ENCODE results near the gene CFAP251.
A peak's percentile ranks its signal among the peaks of the same experiment; 100 is the strongest.

The CFAP251 gene

DNA sequence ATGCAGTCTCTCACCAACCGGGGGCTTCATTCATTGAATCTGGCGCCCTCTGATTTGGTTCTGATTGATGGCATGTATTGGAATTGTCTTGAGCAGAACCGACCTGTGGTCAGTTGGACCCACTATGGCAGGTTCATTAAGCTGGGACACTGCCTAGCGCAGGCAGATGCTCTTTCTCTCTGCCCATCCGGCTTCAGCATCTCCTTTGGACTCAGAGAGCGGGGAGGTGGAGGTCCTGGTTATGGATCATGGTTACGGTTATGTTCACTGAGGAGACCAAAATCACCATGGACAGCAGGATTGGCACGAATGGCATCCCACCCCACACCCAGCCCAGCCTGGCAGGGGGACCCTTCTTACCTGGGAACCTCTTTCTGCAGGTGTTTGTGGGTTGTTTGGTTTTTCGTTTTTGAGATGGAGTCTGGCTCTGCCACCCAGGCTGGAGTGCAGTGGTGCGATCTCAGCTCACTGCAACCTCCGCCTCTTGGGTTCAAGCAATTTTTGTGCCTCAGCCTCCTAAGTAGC is 86.9 kb downstream of the CFAP251 start:
- DNase-seq = no peak

DNA sequence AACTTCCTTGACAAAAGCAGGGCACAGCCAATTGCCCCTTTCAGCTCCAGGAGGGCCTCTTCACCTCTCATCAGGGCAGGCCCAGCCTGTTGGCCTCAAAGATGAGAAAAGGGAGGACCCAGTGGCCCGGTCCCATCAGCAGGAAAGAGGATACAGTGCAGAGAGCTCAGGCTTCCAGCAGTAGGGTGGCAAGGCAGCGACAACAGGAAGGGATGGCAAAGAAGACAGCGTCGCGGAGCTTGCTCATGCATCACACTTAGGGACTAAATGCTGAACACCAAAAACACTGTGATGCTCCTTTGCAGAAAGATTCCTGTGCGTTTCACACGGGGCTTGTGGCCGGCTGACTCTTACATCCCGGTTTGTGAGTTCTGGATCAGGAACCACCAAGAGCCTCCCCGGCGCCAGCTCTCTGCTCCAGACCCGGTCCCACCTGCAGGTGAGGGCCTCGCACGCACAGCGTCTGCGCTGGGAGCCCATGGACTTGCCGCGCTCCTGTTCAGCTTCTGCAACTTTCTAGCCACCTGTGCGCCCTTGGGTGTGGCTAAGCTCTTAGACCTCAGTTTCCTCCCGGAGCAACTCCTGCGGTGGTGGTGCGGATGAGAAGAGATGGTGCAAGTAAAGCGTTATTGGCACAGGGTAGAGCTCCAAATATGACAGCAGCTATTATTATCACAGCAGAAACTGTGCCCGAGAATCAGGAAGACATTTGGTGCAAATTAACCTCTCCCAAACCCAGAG is 88.0 kb downstream of the CFAP251 start:
- DNase-seq = no peak

DNA sequence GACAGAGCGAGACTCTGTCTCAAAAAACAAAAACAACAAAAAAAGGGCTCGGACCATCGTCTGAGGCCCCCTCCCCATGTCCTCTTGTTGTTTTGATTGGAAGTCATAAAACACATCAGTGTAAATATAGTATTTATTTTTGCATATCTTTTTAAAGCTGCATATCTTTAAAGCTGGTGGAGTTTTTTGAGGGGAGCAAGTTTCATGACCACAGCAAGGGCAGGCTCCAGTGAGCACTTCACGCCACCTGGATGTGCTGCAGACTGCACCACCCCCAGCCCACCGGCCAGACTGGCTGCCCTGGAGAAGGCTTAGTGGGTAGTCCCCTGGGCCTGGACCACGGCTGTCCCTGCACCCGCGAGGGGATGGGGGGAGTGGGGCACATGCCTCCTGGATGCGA is 91.3 kb downstream of the CFAP251 start:
- no peak for DNase-seq

DNA sequence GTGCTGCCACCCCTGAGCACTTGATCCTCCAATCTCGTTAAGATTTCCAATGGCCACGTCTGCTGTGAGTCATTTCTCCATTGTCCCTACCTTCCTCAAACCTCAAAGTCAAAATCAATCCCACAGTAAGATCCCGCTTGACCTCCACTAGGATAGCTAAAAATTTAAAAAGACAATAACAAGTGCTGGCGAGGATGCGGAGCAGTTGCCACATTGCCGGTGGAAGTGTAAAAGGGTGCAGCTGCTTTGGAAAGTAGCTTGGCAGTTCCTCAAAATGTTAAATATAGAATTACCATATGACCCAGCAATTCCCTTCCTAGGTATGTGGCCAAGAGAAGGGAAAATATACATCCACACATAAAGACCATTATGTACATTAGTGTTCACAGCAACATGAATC is 93.8 kb downstream of the CFAP251 start:
- no peak for DNase-seq

DNA sequence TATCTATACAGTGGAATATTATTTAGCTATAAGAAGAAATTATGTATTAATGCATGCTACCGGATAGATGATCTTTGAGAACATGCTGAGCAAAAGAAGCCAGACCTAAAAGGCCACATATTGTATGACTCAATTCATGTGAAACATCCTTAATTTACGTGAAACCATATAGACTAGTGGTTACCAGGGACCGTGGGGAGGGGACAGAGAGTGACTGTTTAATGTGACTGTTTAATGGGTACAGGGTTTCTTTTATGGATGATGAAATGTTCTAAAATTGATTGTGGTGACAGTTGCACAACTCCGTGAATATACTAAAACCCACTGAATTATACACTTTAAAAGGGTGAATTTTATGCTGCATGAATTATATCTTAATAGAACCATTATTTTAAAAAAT is 94.7 kb downstream of the CFAP251 start:
- no peak for DNase-seq

DNA sequence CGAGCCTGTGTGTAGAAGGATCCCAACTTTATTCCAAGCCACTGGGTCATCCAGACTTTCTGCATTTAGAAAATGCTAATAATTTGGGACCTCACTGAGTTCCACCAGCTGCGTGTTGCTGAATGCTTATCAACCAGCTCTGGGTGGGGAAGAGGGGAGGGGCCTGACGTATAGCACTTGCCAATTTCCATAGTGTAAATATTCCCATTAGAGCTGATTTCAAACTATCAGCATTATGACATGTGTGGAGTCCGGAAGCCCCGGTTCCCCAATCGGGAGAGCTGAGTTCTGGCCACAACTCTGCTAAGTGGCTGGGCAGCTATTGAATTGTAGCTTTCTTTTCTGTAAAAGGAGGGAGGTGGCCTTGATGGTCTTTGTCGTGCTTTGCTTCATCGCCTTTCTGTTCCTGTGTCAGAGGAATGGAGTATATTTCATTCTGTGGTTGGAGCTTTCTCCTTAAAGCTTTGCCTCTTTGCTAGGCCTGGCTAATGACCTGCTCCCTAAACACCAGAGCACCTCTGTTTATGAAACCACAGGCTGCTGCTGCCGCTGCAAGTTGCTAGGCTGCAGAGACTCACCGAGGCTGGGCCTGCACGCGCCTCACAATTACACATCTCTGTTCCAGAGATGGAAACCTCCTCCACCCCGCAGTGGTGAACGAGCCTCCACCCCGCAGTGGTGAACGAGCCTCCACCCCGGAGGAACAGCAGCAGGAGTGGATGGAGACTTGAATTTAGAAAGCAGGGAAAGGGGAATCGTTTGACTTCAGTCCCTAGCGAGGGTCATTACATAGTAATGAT is 95.6 kb downstream of the CFAP251 start:
- no peak for DNase-seq

DNA sequence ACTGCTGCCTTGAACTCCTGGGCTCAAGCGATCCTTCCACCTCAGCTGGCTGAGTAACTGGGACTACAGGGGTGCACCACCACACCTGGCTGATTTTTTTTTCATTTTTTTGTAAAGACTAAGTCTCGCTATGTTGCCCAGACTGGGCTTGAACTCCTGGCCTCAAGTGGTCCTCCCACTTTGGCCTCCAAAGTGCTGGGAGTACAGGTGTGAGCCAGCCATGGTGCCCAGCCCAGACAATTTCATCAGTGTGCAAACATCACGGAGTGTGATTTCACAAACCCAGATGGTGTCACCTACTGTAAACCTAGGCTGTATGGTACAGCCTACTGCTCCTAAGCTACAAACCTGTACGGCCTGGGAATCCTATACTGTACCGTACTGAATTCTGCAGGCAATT is 96.4 kb downstream of the CFAP251 start:
- DNase-seq = no peak

DNA sequence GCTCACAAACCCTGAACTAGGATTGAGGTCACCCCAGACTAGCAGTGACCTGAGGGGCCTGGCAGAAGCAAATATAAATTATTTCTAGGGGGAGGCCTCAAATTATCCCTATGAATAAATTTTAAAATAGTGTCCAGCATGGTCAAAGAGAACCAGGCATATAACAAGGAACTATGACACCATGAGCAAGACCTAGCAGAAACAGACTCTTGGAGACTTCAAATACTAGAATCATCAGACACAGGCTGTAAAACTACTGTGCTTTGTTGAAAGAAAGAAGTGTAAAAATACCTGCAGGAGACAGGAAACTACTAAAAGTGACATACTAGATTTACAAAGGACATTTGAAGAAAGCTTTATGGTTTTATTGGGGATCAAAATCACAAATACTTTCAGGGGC is 100.1 kb downstream of the CFAP251 start:
- no peak for DNase-seq

DNA sequence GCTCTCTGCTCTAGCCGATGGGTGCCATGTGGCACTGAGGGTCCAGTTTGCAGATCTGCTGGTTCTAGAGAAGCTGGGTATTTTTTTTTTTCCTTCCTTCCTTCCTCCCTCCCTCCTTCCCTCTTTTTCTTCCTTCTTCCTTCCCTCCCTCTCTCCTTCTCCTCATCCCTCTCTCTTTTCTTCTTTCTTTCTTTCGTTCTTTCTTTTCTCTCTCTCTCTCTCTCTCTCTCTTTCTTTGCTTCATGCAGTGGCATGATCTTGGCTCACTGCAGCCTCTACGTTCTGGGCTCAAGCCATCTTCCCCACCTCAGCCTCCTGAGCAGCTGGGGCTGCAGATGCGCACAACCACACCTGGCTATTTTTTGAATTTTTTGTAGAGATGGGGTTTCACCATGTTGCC is 100.5 kb downstream of the CFAP251 start:
- DNase-seq = no peak

DNA sequence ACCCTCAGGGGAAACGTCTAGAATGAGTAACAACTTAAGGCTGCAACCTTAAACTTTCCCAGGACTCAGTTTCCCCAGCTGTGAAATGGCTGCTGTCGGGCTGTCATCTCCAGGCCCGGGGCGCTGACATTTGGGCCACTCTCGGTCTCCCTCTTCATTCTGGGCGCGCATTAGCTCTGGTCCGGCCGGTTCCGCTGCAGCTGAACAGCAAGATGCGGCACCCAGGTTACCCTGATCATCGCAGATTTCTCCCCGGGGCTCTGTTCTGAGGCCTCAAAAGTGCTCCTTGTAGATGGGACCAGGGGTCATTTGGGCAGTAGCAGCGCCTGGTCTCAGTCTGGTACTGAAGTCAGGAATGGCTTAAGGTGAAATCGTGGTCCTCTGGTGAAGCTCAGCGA is 102.4 kb downstream of the CFAP251 start:
- DNase-seq = no peak

DNA sequence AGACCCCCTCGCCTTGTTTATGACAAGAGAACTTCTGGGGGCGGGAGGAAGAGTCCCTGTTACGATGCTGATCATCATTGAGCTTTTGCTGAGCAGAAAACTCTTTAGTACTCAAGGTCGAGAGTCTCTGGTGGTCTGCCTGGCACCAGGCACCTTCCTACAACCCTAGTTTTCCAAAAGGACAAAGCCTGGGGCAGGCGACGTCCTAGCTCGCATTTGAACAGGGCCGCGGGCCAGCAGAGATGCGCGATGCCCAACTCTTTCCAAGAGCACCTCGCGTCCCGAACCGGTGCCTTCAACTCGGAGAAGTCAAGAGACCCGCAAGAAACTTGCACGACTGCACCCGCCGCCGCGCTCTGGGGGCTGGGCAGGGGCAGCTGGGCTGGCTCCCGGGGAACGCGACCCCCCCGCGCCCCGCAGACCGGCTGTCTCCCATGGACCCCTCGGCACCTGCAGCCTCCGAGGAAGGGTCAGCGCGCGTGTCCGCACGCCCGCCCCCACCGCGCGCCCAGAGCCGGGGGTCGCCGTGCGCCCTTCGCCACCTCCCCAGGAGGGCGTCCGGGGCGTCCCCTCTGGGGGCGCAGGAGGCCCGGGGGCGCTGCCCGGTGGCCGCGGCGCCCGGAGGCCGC is 102.9 kb downstream of the CFAP251 start:
- peak; percentile 46 for DNase-seq

DNA sequence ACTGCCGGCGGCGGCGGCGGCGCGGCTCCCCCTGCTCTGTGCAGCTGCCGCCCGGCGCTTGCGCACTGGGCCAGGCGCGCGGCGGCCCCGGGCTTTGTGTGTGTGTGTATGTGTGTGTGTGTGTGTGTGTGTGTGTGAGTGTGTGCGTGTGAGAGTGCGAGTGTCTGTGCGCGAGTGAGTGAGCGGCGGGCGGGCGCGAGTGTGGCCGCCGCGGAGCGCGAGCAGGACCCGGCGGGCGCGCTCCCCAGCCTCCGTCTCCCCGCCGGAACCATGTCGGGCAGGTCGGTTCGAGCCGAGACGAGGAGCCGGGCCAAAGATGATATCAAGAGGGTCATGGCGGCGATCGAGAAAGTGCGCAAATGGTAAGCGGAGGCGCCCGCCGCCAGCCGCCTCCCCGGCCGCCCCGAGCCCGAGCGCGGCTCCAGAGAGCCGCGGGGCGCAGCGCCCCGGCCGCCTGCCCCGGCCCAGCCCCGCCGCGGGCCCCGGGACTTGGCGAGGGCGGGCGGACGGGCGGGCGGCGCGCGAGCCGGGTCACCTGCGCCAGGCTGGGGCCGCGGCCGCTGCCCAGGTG is 103.5 kb downstream of the CFAP251 start, which contains the start of gene BCL7A:
BCL7A (plus strand) TSS at position 63 of the 571 bp plus-strand sequence; CDS start at position 271, 208 bp downstream.
- peak; percentile 77 for DNase-seq

DNA sequence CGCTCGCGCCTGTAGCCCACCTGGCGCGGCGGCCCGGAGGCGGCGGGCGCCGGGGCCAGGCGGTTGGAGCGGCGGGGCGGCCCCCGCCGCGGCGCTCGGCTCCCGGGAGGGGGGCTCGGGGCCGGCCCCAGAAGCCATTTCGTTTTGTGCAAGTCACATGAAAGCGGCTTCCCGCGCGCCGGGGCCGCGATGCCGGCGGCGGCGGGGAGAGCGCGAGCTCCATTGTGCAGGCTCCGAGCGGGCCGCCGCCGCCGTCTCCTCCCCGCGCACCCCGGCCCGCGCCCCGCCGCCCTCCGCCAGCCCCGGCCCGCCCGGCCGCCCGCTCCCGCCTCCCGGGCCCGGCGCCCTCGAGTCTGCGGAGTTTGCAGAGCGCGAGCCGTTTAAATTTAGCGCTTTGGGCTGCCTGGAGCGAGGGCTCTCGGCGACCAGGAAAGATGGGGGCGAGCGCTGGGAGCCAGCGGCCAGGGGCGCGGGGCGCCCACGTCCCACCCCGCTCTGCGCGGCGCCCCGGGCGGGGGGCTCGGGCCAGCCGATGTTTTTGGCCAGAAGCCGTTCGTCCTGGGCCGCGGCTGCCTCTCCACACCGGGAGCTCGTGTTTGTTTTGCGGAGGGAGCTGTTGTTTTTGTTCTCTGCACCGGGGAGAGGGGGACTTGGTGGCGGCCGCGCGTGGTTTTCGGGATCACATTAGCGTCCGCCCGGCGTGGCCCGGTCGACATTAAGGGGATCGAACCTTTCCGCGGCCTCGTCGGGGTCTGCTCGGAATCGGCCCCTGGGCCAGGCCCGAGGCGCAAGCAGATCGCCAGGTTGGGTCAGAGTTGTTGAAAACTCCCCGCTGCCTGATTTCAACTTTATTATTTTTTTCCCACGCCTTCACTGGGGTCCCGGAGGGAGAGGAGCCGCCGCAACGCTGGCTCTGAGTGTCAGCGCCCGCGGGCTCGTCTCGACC is 104.3 kb downstream of the CFAP251 start:
- peak; percentile 52 for DNase-seq

DNA sequence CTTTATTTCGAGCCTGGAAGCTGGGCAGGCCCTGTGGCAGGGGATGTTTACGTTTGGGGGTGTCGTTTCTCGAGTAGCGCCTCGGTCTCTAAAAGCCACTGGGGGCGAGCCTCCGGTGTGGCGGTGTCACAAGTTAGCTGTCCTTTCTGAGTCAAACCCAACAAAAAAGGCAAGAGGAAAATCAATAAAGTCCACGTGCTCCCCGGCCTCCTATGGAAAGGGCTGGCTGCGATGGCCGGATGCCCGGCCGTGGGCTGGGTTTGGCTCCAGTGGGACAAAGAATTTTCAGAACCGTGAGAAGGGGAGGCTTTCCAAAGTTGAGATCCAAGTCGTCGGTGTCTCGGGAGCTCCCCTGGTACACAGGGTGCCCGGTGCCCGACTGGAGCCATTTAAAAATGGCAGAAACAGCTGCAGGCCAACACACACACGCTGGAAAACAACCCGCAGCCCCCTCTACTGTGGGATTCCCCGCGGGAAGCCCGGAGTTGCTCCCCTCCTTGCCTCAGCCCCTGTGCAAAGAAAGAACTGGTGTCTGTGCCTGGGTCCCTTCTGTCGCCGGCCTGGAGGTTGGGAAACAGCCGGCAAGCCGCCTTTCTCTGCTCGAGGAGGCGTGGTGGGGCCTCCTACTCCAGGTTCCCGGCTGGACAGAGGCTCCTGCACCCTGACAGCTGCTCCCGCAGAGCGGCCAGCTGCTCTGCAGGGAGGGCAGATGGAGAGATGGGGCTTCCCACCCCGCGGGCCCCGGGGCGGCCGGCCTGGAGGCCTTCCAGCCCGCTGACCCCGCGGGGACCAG is 105.1 kb downstream of the CFAP251 start:
- peak; percentile 91 for DNase-seq

DNA sequence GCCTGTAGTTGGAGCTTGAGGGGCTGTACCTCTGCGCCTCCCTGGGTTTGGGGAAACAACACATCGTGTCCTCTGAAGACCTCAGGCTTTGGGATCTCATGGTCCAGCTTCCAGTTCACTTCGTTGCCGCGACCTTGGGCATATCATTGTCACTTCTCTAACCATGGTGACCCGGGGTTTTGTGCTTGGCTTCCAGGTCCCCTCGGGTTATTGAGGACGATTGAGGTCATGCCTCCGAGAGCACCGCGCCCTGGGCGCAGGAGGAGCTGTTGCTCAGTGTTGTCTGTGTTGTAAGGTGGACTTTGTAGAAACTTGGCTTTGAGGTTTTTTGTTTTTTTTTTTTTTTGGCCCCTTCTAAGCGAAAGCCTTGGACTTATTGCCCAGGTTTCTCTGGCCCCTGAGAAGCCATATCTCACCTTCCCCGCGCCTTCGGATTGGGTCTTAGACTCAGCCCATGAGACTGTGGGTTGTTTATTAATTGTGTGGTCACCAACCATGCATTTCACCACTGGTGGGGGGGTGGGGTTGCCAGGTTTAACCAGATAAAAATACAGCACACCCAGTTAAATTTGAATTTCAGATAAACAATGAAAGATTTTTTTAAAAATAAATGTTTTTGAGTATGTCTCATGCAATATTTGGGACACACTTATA is 105.9 kb downstream of the CFAP251 start:
- no peak for DNase-seq

DNA sequence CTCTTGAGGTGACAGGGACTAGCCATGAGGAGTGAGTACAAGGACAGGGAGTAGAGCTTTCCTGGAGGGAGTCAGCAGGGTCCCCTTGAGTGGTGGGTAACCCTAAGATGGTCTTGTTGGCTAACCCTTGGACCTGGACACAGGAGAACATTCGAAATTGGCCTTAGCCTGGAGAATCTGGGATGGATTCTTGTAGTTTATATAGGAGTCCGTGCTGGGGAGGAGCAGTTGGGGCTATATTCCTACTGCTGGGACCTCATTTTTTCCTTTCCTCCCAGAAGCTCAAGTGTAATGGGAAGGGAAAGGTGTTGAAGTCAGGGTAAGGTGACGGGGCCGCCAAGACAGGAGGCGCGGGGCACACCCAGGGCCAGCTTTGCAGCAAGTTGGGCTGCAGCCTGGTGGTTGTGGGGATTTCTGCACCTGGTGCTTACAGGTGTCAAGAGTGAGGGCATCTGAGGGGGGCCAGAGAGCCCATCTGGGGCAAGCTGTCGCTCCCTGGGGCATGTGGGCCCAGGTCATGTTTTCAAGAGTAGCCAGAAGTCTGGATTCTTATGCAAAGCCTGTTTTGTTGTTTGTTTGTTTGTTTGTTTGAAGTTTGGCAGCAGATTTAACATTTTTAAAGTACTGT is 108.4 kb downstream of the CFAP251 start:
- no peak for DNase-seq

DNA sequence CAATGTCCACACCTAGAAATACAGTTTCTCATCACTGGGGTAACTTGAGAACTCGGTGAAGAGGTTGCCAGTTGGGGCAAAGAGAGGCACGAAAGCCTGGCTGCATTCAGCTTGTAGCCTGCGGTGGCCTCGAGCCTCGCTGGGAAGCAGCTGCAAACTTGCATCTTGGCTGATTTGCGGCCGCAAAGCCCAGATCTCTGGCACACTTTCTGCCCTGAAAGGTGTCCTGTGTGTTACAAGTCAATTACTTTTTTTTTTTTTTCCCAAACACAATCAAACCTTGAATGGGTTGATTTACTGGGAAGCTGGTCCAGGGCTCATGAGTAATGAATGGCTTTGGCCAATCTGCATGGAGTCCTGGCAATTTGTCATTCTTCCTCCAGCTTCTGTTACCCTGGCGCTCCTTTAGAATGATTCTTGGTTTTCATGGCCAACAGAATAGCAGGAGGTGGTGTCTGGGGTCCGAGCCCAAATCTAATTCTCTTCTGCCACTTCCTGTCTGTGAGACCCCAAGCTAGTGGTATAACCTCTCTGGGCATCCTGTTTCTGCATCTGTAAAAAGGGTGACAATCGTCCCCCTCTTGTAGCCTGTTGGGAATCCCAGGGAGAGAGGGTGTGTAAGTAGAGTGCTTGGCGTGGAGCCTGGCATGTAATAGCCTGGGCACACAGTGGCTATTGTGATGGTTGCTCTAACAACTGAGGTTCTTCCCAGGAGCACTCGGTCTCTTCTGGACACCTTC is 109.9 kb downstream of the CFAP251 start:
- no peak for DNase-seq

DNA sequence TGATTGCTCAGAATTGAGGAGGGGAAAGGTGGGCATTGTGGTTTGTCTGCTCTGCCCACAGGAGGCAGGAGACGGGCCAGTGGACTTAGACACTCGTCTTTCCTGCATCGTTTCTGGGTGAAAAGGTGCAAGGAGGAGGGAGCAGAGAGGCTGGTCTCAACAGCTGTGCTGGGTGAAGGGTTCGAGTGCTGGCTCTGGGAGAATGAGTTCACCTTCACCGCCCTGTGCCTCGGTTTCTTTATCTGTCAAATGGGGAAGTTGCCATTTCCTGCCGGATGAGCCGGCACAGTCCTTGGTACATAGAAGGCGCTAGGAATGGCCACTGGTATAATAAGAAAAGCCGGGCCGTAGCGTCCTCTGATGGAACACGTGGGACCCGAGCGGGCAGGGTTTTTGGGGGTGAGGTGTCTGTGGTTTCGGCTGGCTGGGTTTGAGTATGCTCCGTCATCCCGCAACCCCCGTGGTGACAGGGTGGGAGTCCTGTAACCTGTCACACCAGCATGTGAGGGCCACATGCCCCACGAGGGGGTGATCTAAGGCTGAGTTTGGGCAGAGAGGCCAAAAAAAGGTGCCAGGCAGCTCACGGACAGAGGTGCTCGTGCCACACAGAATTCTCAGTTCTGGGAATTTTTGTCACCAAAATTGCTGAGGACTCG is 110.6 kb downstream of the CFAP251 start:
- DNase-seq = no peak

All from NCI-H82 (cell line).